DLD1 (cell line): ENCODE data around the gene IL31RA.

ENCODE experiments used
- in situ Hi-C: cut with HindIII; loops from 2 replicates; pipeline ENCODE4 v1.10.0; 2017; ENCODE audit warnings: low sequenced_read_pairs

IL31RA gene

DNA sequence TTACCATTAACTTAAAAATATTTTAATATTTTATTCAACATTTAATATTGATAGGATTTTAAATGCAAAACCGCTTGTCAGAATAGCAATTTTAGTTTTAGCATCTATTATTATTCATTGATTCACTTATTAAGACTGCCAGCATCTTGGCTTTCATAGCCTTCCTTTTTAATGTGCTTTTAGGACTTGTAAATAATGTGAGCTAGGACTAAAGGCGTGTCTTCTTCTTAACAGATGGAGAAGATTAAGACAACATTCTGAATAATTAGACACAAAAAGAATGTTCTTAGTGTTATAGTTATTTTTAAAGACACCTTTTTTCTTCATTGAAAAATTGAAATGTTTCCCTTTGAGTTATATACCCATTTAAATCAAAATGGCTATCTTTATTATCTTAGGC lies 6.9 kb downstream of the IL31RA start:
- in situ Hi-C loops = no loop called here

DNA sequence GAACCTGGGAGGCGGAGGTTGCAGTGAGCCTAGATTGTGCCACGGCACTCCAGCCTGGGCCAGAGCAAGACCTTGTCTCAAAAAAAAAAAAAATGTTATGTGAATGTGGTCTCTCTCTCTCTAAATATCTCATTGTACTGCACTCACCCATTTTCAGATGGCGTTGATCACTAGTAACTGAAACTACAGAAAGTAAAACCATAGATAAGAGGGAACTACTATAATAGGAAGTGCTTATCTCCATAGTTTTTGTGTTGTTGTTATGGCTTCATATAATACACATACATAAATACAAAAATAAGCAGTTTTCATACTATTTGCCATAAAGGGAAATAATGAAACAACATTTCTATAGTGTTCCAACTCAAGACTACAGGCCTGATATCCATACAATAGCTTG lies 9.1 kb downstream of the IL31RA start:
- in situ Hi-C loops = no loop called here

DNA sequence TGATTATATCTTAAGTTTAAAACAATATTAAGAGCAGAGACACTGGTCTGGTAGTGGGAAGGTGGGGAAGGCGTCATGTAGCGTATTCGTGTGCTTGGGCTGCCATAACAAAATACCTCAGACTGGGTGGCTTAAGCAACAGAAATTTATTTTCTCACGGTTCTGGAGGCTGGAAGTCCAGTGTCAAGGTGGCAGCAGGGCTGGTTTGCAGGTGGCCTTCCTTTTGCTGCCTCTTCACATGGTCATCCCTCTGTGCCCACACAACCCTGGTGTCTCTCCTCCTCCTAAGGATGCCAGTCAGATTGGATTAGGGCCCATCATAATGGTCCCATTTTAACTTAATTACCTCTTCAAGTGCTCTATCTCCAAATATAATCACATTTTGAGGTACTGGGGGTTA lies 9.6 kb downstream of the IL31RA start:
- in situ Hi-C loops = no loop called here

DNA sequence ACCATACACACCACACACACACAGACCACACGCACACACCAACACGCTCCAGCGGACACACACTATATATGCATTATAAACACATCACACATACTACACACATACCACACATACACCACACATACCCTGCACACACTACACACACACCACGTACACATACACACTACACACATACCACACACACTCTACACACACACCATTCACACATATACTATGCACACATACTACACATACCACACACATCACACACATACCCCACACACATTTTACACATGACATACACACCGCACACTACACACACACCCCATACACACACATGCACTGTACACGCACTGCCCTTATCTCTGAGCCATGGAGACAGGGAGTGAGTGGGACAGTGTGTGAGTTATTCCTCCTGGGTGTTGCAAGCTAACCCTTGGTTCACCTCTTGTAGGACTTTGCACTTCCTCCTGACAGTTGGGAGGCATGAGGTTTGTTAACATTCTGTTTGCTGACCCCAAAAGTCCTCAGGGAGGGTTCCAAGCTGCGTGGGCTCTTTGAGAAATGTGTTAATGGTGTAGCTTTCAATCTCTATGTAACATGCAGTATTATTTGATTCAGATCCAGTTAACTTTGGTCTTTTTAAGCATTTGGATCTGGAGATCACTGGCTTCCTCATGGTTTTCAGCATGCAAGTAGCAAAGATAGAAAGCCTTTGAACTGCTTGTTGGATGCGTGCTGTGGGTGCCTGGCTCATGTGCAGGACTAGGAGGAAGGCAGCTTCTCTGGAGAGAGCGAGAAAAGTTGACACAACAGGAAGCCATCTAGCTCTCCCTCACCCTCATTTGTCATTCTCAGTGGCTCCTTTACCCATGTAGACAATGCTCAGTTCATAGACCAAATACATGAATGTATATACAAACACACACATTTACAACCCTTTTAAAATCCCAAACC lies 13.7 kb downstream of the IL31RA start:
- in situ Hi-C loops = no loop called here

DNA sequence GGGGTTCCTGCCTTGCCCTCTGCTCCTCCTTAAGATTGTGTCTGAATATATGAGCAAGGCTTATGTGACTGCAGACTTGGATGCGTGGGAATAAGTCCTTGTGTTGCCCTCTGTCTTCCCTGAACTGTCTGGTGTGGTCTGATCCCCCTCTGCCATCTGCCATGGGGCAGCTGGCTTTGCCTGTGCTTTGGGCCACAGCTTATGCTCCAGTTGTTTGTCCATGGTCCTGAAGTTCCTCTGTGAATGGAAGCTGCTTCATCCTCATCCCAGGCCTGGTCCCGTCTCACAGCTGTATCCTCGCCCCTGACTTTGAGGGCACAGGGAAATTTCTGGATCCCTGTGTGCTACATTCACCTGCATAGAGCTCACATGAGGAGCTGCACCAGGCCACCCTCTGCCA lies 14.7 kb downstream of the IL31RA start:
- in situ Hi-C loops = no loop called here

DNA sequence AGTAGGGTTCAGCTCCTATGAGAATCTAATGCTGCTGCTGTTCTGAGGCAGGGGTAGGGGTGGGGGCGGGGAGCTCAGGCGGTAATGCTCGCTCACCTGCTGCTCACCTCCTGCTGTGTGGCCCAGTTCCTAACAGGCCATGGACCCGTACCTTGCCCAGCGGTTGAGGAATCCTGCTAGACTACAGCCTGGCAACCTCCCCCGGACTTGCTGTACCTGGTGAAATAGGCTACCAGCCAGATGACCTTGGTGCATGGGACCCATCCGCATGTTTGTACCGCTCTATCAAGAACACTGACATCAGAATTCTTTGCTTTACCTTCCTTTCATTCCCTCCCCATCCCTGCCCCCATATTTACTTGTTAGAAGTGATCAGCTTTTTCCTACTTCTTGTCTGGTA lies 15.3 kb downstream of the IL31RA start:
- in situ Hi-C loops = no loop called here

DNA sequence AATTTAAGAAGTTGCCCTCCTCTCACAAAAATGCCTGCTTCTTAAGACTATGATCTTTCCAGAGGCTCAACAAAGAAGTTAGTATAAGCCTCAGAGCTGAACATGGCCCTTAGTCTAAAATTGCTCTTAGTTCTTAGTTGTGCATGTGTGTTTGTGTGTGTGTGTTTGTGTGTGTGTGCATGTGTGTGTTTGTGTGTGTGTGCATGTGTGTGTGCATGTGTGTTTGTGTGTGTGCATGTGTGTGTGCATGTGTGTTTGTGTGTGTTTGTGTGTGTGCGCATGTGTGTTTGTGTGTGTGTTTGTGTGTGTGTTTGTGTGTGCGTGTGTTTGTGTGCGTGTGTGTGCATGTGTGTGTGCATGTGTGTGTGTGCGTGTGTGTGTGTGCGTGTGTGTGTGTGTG lies 15.8 kb downstream of the IL31RA start:
- in situ Hi-C loops = no loop called here

DNA sequence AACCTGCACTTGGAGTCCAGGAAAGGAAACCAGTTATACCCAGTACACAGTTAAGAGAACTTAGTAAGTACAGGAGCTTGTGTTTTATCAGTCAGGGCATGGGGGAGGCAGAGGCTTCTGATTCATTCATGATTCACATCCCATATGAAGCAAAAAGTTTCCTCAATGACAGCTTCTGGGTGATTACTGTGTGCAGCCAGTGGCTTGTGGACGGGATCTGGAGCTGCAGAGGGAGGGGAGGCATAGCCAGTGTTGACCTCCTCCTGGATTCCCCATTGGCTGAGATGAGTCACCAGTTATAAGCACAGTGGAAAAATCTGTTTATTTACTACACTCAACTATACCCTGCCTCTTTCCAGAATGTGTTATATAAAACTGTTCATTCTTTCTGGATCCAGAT lies 17.7 kb downstream of the IL31RA start:
- in situ Hi-C loops = no loop called here

DNA sequence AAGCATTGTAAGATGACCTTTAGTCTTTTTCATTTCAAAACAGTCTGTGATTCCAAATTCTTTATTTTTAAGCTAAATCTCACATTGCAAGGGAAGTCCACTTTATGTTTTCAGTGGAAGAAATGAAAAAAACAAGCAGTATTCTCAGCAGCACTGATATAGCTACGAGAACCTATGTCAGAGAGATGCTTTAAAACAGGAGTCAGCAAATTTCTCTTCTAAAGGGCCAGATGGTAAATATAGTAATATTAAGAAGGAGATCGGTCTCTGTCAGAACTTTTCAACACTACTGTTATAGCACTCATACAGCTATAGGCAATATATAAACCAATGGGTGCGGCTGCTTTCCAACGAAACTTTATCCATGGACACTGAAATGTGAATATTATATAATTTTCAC lies 18.7 kb downstream of the IL31RA start:
- in situ Hi-C loops = no loop called here

DNA sequence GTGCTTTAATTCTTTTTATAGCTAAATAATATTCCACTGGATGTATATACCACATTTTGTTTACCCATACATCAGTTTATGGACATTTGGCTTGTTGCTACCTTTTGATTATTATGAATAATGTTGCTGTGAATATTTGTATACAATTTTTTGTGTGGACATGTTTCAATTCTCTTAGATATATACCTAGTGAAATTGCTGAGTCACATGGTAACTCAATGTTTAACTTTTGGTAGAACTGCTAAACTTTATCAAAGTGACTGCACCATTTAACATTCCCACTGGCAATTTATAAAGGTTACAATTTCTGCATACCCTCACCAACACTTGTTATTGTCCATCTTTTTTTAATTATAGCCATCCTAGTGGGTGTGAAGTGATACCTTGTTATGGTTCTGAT lies 22.1 kb downstream of the IL31RA start:
- in situ Hi-C loops = no loop called here

DNA sequence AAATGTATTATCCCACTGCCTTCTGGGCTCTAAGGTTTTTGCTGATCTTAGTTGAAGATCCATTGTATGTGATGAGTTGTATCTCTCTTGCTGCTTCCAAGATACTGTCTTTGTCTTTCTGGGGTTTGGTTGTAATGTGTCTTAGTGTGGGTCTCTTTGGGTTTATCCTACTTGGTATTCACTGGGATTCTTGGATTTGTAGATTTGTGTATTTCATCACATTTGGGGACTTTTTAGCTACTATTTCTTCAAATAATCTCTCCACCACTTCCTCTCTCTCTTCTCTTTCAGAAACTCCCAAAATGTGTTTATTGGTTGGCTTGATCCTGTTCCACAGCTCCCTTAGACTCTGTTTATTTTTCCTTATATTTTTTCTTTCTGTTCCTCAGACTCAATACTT lies 26.5 kb downstream of the IL31RA start:
- in situ Hi-C loops = no loop called here

DNA sequence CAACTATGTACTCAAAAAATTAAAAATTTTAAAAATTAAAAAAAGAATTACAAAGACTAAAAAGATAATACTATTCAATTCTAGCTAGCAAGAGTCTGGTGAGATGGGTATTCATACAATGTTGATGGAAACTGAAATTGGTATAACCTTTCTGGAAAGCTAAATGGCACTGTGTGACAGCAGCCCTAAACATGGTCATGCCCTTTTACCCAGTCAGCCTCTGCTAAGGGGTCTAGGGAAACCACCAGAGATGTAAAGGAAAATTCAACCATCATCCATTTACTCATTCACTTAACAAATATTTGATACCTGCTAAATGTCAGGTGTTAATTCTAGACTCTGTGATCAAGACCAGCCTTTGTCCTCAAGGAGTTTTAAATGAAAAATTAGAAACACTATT lies 29.3 kb downstream of the IL31RA start:
- in situ Hi-C loops = no loop called here

DNA sequence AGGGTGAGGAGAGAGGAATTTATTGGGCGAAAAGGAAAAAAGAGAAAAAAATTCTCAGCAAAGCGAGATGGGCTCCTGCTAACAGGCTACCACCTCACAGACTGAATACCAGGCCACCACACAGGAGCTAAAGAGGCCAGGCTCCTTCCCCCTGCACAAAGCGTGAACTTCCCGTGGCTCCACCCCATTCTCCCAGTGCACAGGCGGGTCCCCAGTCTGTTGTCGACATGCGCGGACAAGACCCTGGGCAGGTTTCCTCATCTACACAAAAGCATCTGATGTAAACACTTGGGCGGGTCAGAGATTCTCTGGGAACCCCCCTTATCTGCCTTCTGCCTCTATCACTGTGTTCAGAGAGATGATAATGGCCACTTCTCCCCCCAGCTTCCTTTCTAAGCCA lies 34.2 kb downstream of the IL31RA start:
- in situ Hi-C loops = no loop called here

DNA sequence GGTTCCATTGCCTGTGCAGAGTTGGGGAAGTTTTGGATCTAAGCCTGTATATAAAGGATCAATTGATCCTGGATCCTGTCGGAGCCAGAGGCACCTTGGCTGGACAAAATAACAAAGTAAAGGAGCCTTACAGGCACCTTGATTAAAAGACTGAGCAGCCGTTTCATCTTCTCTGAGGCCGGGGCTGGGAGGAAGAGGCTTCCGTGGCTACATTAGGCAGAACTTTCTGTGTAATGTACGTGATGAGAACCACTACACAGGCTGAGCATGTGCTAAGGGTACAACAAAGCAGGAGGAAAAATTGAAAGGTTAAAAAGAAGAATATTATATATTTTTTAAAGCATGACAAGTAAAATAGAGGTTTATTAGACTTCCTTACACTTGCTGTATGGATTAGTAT lies 37.0 kb downstream of the IL31RA start:
- in situ Hi-C loops = no loop called here

DNA sequence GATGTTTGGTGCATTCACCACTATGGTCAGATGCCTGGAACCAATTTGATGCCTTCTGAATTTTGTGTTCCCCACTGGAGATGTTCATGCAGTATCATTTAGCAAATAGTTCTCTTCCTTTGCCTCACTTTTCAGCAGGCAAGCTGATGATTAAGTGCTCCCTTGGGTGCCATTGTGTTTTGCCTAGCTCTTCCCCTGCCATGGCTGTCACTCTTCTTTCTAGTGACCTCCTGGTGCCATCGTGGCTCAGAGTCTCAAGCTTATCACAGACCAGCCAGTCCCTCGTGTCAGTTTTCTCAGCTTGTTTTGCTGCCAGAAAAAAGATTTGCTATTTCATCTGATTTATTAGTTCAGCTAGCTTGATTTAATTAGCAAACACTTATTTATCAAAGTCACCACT lies 41.3 kb downstream of the IL31RA start:
- in situ Hi-C loops = no loop called here

DNA sequence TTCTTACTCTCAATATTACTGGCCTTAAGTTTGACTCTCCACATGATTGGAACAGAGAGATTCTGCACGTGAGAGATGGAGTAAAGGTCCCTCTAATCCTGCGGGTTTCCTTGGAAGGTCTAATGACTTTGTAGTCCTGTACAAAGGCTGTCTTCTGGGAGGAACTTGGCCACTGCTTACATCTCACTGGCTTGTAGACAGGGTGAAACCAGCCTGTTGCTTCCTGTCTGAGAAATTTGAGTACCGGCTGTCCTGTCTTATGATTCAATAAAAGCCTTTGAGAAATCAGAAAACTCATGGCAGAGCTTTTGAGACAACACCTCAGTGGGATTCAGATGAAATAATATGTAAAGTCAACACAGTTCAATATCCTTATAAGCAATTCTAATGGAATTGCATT lies 43.0 kb downstream of the IL31RA start:
- in situ Hi-C loops = no loop called here

DNA sequence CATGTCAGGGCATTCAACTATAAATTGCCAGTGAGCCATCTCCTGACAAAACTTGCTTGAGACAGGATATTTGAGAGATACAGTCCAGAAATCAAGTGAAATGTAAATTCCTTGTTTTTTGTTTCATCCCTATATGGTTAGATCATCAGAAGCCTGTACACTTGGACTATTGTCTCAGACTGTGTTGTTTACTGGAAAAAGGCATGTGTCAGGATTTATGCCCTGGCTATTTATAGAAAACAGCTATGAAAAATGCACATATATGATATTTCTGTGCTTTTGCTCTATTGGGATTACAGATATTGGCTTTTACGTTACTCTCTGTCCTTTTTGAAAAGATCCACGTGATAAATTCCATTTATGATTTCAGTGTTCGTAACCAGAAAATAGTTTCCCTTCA lies 44.2 kb downstream of the IL31RA start:
- in situ Hi-C loops = no loop called here

DNA sequence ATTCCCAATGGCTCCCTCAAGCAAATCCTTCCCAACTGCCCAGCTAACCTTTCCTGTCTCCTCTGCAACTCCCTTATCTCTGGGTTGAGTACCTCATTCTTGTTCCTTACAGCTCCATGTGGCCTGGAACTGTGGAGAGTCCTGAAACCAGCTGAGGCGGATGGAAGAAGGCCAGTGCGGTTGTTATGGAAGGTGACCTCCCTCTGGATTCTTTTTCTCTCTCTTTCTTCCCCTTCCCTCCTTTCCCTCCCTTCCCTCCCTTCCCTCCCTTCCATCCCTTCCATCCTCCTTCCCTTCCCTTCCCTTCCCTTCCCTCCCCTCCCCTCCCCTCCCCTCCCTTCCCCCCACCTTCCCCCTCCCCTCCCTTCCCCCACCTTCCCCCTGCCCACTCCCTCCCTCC lies 45.1 kb downstream of the IL31RA start:
- in situ Hi-C loops = no loop called here

DNA sequence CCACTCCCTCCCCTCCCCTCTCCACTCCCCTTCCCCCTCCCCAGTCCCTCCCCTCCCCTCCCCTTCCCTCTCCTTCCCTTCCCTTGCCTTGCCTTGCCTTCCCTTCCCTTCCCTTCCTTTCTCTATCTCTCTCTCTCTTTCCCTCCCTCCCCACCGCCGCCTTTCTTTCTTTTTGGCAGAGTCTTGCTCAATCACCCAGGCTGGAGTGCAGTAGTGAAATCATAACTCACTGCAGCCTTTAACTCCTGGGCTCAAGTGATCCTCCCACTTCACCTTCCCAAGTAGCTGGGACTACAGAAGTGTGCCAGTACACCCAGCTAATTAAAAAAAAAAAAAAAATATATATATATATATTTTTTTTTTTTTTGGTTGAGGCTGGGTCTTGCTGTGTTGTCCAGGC lies 45.5 kb downstream of the IL31RA start:
- in situ Hi-C loops = no loop called here

DNA sequence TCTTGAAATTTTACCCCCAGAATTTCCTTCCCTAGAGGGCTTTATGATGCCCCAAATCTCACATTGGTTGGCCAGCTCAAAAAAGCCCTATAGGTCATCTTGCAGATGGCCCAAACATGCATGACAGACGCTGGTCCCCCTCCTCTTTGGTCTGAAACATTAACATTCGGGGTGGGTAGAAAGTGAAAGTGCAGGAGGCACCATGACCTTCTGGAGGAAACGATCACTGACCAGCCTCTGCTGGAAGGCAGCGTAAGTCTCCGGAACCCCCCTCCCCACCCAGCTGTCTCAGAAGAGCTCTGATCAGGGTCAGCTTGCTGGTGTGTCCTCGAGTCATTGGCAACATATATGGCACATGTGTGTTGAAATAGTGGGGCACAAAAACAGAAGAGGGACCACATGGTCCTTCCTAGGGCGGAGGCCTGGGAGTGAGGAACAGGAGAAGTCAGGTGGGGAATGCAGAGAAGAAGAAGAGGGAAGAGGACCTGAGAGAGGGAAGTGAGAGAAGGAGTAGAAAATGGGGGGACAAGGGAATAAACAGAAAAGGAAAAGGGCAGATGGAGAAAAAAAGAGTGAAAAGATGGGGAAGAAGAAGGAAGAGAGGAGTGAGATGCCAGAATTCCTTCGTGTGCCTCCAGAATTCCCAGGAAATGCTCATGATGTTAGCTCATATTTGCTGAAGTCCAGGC lies 46.2 kb downstream of the IL31RA start:
- in situ Hi-C loops = no loop called here

DNA sequence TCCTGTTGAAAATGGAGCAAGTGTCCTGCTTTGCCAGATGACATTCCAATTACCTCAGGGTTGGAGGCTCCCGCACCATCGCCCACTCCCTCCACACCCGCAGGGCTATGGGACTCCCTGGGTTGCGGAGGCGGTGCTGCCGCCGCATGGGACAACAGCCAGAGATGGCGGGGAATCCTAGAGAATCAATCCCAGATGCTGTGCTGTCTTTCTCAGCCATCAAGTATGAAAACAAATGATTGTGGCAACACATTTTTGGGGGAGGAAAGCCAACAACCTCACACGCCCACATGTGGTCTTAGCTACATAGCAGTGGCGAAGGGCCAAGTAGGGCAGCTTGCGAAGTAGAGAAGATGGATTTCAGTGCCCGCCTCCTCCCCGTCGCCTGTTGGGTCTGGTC lies 46.7 kb downstream of the IL31RA start:
- in situ Hi-C loops = no loop called here

DNA sequence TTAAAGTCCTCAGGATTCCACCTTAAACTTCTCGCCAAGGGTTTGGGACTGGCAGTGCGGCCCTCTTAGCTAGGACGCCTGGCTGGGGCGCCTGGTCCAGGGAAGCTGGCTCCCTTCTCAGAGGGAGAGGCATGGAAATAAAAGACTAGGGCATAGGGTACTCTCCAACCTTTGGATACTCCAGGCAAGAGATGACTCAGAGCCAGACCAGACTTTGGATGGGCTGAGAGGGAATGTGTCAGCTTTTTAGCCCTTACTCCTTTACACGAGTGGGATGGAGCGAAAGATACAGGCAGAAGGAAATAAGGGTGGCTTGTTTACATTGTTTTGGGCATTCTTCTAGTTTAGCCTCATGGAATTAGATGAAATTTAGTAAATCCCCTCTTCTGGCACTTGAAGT lies 48.2 kb downstream of the IL31RA start:
- in situ Hi-C loops = no loop called here
